SJCRH30 (cell line): ENCODE results near the gene GPR42. TPM values are rescaled to one million over a fixed set of nuclear protein-coding genes. Genes with fewer than 3 reads are reported as not detected.
"Not testable (repeated sequence)": the region's sequence is repeated elsewhere in the genome, so short reads cannot be mapped to it uniquely, and the experiment has no call there.

Experiments used
- DNase-seq, 2 experiments: peaks; one replicate each; pipeline ENCODE4 v3.0.0-alpha.2; 2015 to 2020
- H3K27ac ChIP-seq: fragments of 250-450 bp; sonication (Bioruptor Pico); 2 replicates; pipeline ENCODE4 v1.5.1; 2020; ENCODE audit warnings: mild to moderate bottlenecking, moderate library complexity
- H3K27me3 ChIP-seq: fragments of 250-450 bp; sonication (Bioruptor Pico); 2 replicates; pipeline ENCODE4 v1.5.1; 2020; ENCODE audit warnings: mild to moderate bottlenecking, moderate library complexity
- H3K36me3 ChIP-seq: fragments of 250-450 bp; sonication (Bioruptor Pico); 2 replicates; pipeline ENCODE4 v1.5.1; 2020; ENCODE audit warnings: mild to moderate bottlenecking, moderate library complexity
- H3K4me1 ChIP-seq: fragments of 250-450 bp; sonication (Bioruptor Pico); 2 replicates; pipeline ENCODE4 v1.5.1; 2020; ENCODE audit warnings: mild to moderate bottlenecking, moderate library complexity
- H3K4me3 ChIP-seq: fragments of 250-450 bp; sonication (Bioruptor Pico); 2 replicates; pipeline ENCODE4 v1.5.1; 2020; ENCODE audit warnings: mild to moderate bottlenecking, moderate library complexity
- H3K9me3 ChIP-seq: fragments of 250-450 bp; sonication (Bioruptor Pico); replicated peaks from 2 replicates; pipeline ENCODE4 v1.5.1; 2020; ENCODE audit warnings: mild to moderate bottlenecking, moderate library complexity
- total RNA-seq: library from RNA; depleted of rRNA; stranded (reverse); fragments of >200 nt; shearing (Covaris generic); gene quantifications from 2 replicates; pipeline ENCODE4 v1.2.3, GENCODE V29; 2014

The GPR42 gene
- total RNA-seq, 1 experiment from 2014 or later, result not detected

GRCh38 chr19:35389192-35389861 lies 18.5 kb downstream of the GPR42 start:
- no peak for DNase-seq
- Histone ChIP-seq H3K4me1 (no peaks in the 10 kb centered on the region), H3K9me3 (peaks cover 15% of the 10 kb centered on the region), H3K27ac (no peak overlapping the region), H3K27me3 (no peaks in the 10 kb centered on the region), H3K4me3 (no peak overlapping the region), H3K36me3 (peaks cover 2% of the 10 kb centered on the region; the same call in 1 of the 2 replicates)

- Histone ChIP-seq H3K27me3 (no peaks in the 10 kb centered on the region), H3K9me3 (no peaks in the 10 kb centered on the region), H3K27ac (no peak overlapping the region), H3K36me3 (no peaks in the 10 kb centered on the region), H3K4me3 (no peak overlapping the region), H3K4me1 (no peaks in the 10 kb centered on the region)
- DNase-seq, result no peak
Observed at GRCh38 chr19:35392742-35393715, 22.2 kb downstream of the GPR42 start.

GRCh38 chr19:35395382-35396199 lies 24.7 kb downstream of the GPR42 start:
- DNase-seq, result no peak
- H3K9me3 ChIP-seq, result no peaks in the 10 kb centered on the region
- H3K36me3 ChIP-seq, result no peaks in the 10 kb centered on the region
- H3K4me1 ChIP-seq, result no peaks in the 10 kb centered on the region
- H3K27me3 ChIP-seq, result no peaks in the 10 kb centered on the region
- no peak overlapping the region for H3K4me3 ChIP-seq
- H3K27ac ChIP-seq, result no peak overlapping the region

GRCh38 chr19:35396240-35396885 lies 25.5 kb downstream of the GPR42 start:
- Histone ChIP-seq H3K27me3 (0 out of 2 replicates have a peak, but pooled peaks cover 3% of the 10 kb centered on the region), H3K9me3 (no peaks in the 10 kb centered on the region), H3K27ac (no peak overlapping the region), H3K4me3 (no peak overlapping the region), H3K4me1 (no peaks in the 10 kb centered on the region), H3K36me3 (no peaks in the 10 kb centered on the region)
- no peak for DNase-seq

GRCh38 chr19:35397064-35397463 lies 26.2 kb downstream of the GPR42 start:
- Histone ChIP-seq H3K27ac (no peak overlapping the region), H3K36me3 (no peaks in the 10 kb centered on the region), H3K4me1 (no peaks in the 10 kb centered on the region), H3K27me3 (0 out of 2 replicates have a peak, but pooled peaks cover 3% of the 10 kb centered on the region), H3K4me3 (no peak overlapping the region), H3K9me3 (no peaks in the 10 kb centered on the region)
- DNase-seq, result no peak

- no peaks in the 10 kb centered on the region for H3K36me3 ChIP-seq
- 0 out of 2 replicates have a peak, but pooled peaks cover 3% of the 10 kb centered on the region for H3K27me3 ChIP-seq
- no peak for DNase-seq
- no peak overlapping the region for H3K27ac ChIP-seq
- no peak overlapping the region for H3K4me3 ChIP-seq
- H3K4me1 ChIP-seq, result no peaks in the 10 kb centered on the region
- no peaks in the 10 kb centered on the region for H3K9me3 ChIP-seq
Observed at GRCh38 chr19:35398570-35398969, 27.7 kb downstream of the GPR42 start.

DNA sequence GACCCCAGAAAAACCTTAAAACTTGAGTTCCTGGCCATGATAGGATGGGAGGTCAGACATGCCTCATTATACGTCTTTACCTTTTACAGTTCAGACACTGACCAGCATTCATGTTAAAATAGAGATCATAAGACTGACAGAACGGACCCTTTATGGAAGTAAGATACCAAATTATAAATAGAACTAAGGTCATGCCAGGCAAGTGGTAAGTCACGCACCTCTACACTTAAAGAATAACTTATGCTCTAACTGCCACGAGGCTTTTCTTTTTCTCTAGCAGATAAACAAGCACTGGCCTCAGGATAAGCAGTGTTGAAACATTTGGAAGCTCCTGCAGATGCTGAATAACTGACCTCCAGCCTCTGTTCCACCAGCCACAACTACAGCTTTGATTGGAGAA lies 28.4 kb downstream of the GPR42 start:
- Histone ChIP-seq H3K4me3 (no peak overlapping the region), H3K27ac (no peak overlapping the region), H3K9me3 (no peaks in the 10 kb centered on the region), H3K27me3 (0 out of 2 replicates have a peak, but pooled peaks cover 3% of the 10 kb centered on the region), H3K4me1 (no peaks in the 10 kb centered on the region), H3K36me3 (no peaks in the 10 kb centered on the region)
- no peak for DNase-seq

GRCh38 chr19:35399948-35400772 lies 29.3 kb downstream of the GPR42 start:
- Histone ChIP-seq H3K36me3 (no peaks in the 10 kb centered on the region), H3K4me3 (no peak overlapping the region), H3K27me3 (0 out of 2 replicates have a peak, but pooled peaks cover 3% of the 10 kb centered on the region), H3K9me3 (no peaks in the 10 kb centered on the region), H3K27ac (no peak overlapping the region), H3K4me1 (no peaks in the 10 kb centered on the region)
- no peak for DNase-seq

GRCh38 chr19:35400773-35401100 lies 29.9 kb downstream of the GPR42 start:
- Histone ChIP-seq H3K27me3 (peaks cover 9% of the 10 kb centered on the region; the same call in 1 of the 2 replicates), H3K4me3 (no peak overlapping the region), H3K36me3 (no peaks in the 10 kb centered on the region), H3K27ac (no peak overlapping the region), H3K9me3 (no peaks in the 10 kb centered on the region), H3K4me1 (no peaks in the 10 kb centered on the region)
- no peak for DNase-seq

GRCh38 chr19:35401416-35401815 lies 30.5 kb downstream of the GPR42 start:
- H3K27ac ChIP-seq, DNase-seq, H3K4me3 ChIP-seq, H3K27me3 ChIP-seq, H3K4me1 ChIP-seq, H3K36me3 ChIP-seq, H3K9me3 ChIP-seq: not testable (repeated sequence)

- Histone ChIP-seq H3K27me3 (peaks cover 10% of the 10 kb centered on the region; the same call in 1 of the 2 replicates), H3K4me3 (no peak overlapping the region), H3K36me3 (no peaks in the 10 kb centered on the region), H3K9me3 (no peaks in the 10 kb centered on the region), H3K27ac (no peak overlapping the region), H3K4me1 (no peaks in the 10 kb centered on the region)
- no peak for DNase-seq
Observed at GRCh38 chr19:35403116-35403760, 32.4 kb downstream of the GPR42 start.

DNA sequence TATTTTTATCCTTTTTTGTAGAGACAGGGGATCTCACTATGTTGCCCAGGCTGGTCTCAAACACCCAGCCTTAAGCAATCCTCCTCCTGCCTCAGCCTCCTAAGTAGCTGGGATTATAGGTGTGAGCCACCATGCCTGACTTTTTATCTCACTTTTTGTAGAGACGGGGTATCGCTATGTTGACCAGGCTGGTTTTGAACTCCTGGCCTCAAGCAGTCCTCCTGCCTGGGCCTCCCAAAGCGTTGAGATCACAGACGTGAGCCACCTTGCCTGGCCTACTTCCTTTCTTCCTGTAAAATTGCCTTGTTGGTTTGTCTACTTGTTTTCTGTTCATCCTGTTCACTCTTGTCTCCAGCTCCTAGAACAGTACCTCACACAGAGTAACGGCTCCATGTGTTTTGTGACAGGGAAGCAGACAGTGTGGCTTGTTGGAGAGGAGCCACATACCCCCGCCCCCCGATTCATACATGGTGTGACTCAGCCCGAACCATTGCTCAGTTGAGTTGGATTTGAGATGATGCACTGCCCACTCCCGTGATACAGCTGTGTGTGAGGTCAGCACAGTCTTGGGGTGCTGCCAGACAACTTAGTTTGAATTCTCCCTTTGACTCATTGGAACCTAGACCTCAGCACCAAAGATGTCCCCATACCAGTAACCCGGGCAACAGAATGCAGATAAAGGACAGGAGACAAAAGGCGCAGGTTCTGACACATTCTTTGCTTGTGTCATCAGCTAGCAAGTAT lies 34.2 kb downstream of the GPR42 start:
- Histone ChIP-seq H3K27me3 (peaks cover 20% of the 10 kb centered on the region; the same call in 1 of the 2 replicates), H3K4me3 (no peak overlapping the region), H3K4me1 (no peaks in the 10 kb centered on the region), H3K27ac (no peak overlapping the region), H3K9me3 (no peaks in the 10 kb centered on the region), H3K36me3 (no peaks in the 10 kb centered on the region)
- peak; percentile 10 to 29 for DNase-seq

- no peaks in the 10 kb centered on the region for H3K36me3 ChIP-seq
- H3K4me1 ChIP-seq, result no peaks in the 10 kb centered on the region
- H3K4me3 ChIP-seq, result no peak overlapping the region
- DNase-seq, result no peak
- no peaks in the 10 kb centered on the region for H3K9me3 ChIP-seq
- H3K27me3 ChIP-seq, result peaks cover 17% of the 10 kb centered on the region; the same call in 1 of the 2 replicates
- no peak overlapping the region for H3K27ac ChIP-seq
Observed at GRCh38 chr19:35407619-35408018, 36.8 kb downstream of the GPR42 start.
